T-cell (primary cell): ENCODE measurements around the gene CDKN2B-AS1. TPM values are rescaled to one million over a fixed set of nuclear protein-coding genes. Genes with fewer than 3 reads are reported as not detected.
A peak's percentile ranks its signal among the peaks of the same experiment; 100 is the strongest.

ENCODE experiments used
- ATAC-seq, 4 experiments: fragments of 200-7000 bp in 3 of 4; fragments of 150-1000 bp in 1 of 4; cut with Tn5 transposase; replicated peaks in 1 of 4; 1 replicate in 3 of 4; 2 replicates in 1 of 4; pipeline ENCODE4 v1.10.0; 2021; ENCODE audit warnings: moderate library complexity in 3 of 4, mild to moderate bottlenecking in 2 of 4, moderate number of reproducible peaks in 1 of 4
- CTCF ChIA-PET, 2 donors: fragments of 300-600 bp; sonication (Branson Sonifier 250); formaldehyde crosslinking; loops; one replicate each; lab custom pipeline; 2022; ENCODE audit warnings: antibody characterized with exemption in 2 of 2; lab: Charles Lee
- POLR2A ChIA-PET, 2 donors: fragments of 300-600 bp; sonication (Branson Sonifier 250); formaldehyde crosslinking; loops; one replicate each; lab custom pipeline; 2022; ENCODE audit warnings: antibody characterized with exemption in 2 of 2; lab: Charles Lee
- DNase-seq, 35 experiments: peaks; one replicate each; pipeline versions ENCODE4 v3.0.0 to v3.0.0-alpha.2; 2013 to 2023
- H3K27ac ChIP-seq: one replicate; pipeline ENCODE4 v1.5.1; 2013; ENCODE audit warnings: low read length
- H3K27me3 ChIP-seq, 2 experiments: replicated peaks in 1 of 2; 1 replicate in 1 of 2; 2 replicates in 1 of 2; pipeline versions ENCODE4 v1.6.1 to v1.7.0; 2013; ENCODE audit warnings: low read length in 1 of 2, mixed read lengths in 1 of 2; ENCODE audit not compliant: control insufficient read depth in 2 of 2, insufficient read depth in 2 of 2; ENCODE audit errors: extremely low read depth in 1 of 2
- H3K36me3 ChIP-seq, 2 donors: 1 replicate in 1 of 2; 2 replicates in 1 of 2; pipeline versions ENCODE4 v1.6.1 to v1.7.0; 2013; ENCODE audit warnings: low read length in 1 of 2; ENCODE audit not compliant: control insufficient read depth in 2 of 2, insufficient read depth in 1 of 2; ENCODE audit errors: extremely low read depth in 1 of 2
- H3K4me1 ChIP-seq, 2 experiments: 1 replicate in 1 of 2; 2 replicates in 1 of 2; pipeline versions ENCODE4 v1.6.1 to v1.7.0; 2013; ENCODE audit warnings: low read length in 2 of 2, mixed read lengths in 1 of 2; ENCODE audit not compliant: insufficient read depth in 2 of 2, control insufficient read depth in 1 of 2; ENCODE audit errors: extremely low read depth in 1 of 2
- H3K4me3 ChIP-seq, 2 donors: 1 replicate in 1 of 2; 2 replicates in 1 of 2; pipeline versions ENCODE4 v1.5.1 to v1.7.0; 2013; ENCODE audit warnings: mild to moderate bottlenecking in 2 of 2, low read length in 1 of 2, moderate library complexity in 1 of 2; ENCODE audit not compliant: control insufficient read depth in 1 of 2; ENCODE audit errors: extremely low read depth in 1 of 2
- H3K9me3 ChIP-seq: 2 replicates; pipeline ENCODE4 v1.7.0; 2013
- H3K27ac Mint-ChIP-seq, 2 donors: one replicate each; pipeline ENCODE4 v1.8.0; 2020 to 2021; ENCODE audit warnings: mild to moderate bottlenecking in 2 of 2, mixed read lengths in 2 of 2
- H3K27me3 Mint-ChIP-seq, 2 donors: one replicate each; pipeline ENCODE4 v1.8.0; 2021 to 2022; ENCODE audit warnings: mixed read lengths in 2 of 2
- H3K36me3 Mint-ChIP-seq: one replicate; pipeline ENCODE4 v1.8.0; 2021; ENCODE audit warnings: mixed read lengths
- H3K4me1 Mint-ChIP-seq, 3 donors: one replicate each; pipeline ENCODE4 v1.8.0; 2020 to 2022; ENCODE audit warnings: mixed read lengths in 3 of 3, mild to moderate bottlenecking in 1 of 3
- H3K4me3 Mint-ChIP-seq, 3 donors: one replicate each; pipeline ENCODE4 v1.8.0; 2020 to 2022; ENCODE audit warnings: mild to moderate bottlenecking in 3 of 3, mixed read lengths in 3 of 3, moderate library complexity in 3 of 3
- H3K9me3 Mint-ChIP-seq, 3 donors: one replicate each; pipeline ENCODE4 v1.8.0; 2020 to 2022; ENCODE audit warnings: mixed read lengths in 3 of 3
- WGBS: methylation state at CpG from one replicate; pipeline ENCODE4 v1.1.5; 2013; ENCODE audit warnings: missing lambda C conversion rate; ENCODE audit not compliant: insufficient coverage; 5-methylcytosine and 5-hydroxymethylcytosine counted together
- total RNA-seq, 35 experiments: library from RNA in 6 of 35; stranded (reverse) in 6 of 35; fragments of 120-200 nt in 1 of 35; gene quantifications; one replicate each; pipeline versions ENCODE4 v1.2.1 to v1.2.4 and lab custom pipeline; 2013 to 2026

Gene CDKN2B-AS1
- total RNA-seq, 5 donors from 2014 or later (not counting 1 experiment from before 2014, with no cell fraction given), result 1.1 to 1.5 (median 1.4) TPM

GRCh38 chr9:22064957-22065356 is 70.4 kb downstream of the CDKN2B-AS1 start:
- Histone ChIP-seq H3K4me3 (no peak overlapping the region), H3K36me3 (no peaks in the 10 kb centered on the region), H3K27ac (no peak overlapping the region), H3K27me3 (no peaks in the 10 kb centered on the region), H3K9me3 (no peaks in the 10 kb centered on the region), H3K4me1 (peaks cover 0 to 15% of the 10 kb centered on the region in 2 experiments)
- no CpG with 5 or more reads among the region's 2 CpGs for WGBS
- CTCF ChIA-PET, result interaction anchor here (1.0 to 1.1 kb wide), 2 partner anchors 27 to 29 kb away, joined by 3 to 4 read pairs; no protein-coding TSS in a partner anchor
- POLR2A ChIA-PET, result interaction anchor here in 1 of 2 donors (1.4 kb wide), 1 partner anchor 14 kb away, joined by 3 read pairs; no protein-coding TSS in a partner anchor
- H3K27ac Mint-ChIP-seq, result peak overlapping the region; percentile 52 to 90
- H3K9me3 Mint-ChIP-seq, result peaks cover 0 to 3% (median 0%) of the 10 kb centered on the region in 3 donors
- H3K27me3 Mint-ChIP-seq, result no peaks in the 10 kb centered on the region
- DNase-seq (no peak), ATAC-seq (peak; percentile 6 to 17 (median 12))
- no peaks in the 10 kb centered on the region for H3K36me3 Mint-ChIP-seq
- peaks cover 19 to 49% (median 45%) of the 10 kb centered on the region in 3 donors for H3K4me1 Mint-ChIP-seq
- peak overlapping the region in 1 of 3 donors; percentile 33 for H3K4me3 Mint-ChIP-seq

DNA sequence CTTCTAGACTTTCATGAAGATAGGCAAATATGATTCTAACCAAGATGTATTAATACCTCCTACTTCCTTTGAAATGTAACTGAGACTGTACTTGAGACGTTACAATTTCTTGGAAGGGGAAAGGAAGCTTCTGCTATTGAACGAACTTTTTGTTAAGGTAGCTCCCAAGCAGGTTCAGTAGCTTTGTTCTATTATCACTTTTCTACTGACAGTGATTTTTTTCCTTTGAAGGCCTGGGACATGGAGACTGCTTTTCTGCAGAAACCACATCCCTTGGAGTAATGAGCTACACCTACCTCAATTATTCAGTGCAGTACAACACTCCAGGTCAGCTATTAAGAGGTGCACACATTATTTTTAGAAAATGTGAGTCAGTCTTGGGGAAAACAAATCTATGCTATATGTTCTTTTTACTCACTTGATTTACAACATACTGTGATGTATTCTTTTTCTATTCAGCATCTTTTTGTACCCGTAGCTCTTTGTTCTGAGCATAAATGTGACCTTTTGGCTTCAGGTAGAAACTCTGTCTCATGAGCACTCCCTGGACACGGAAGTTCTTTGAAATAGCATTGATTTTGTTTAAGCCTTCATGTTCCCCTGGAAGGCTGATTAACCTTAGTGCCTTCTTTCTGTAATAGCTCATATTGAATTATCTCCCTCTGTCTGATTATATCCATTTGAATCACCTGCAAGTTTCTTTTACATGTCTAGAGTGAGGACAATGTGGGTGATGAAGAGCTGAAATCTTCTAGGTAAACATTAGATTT is 71.0 kb downstream of the CDKN2B-AS1 start:
- H3K27me3 Mint-ChIP-seq, result no peaks in the 10 kb centered on the region
- H3K4me3 Mint-ChIP-seq, result peak overlapping the region in 1 of 3 donors; percentile 33
- ATAC-seq, result peak; percentile 61 to 81 (median 72)
- H3K9me3 ChIP-seq, result no peaks in the 10 kb centered on the region
- H3K27me3 ChIP-seq, result no peaks in the 10 kb centered on the region
- H3K27ac ChIP-seq, result no peak overlapping the region
- H3K27ac Mint-ChIP-seq, result peak overlapping the region; percentile 52 to 90
- WGBS, result 90% methylated on average over 2 of the region's 4 CpGs
- ChIA-PET POLR2A (interaction anchor here in 1 of 2 donors (0.6 to 1.4 kb wide), 2 partner anchors 9 to 15 kb away, joined by 3 read pairs; no protein-coding TSS in a partner anchor), CTCF (interaction anchor here (0.7 to 1.1 kb wide), 3 partner anchors 11 to 29 kb away, joined by 3 to 4 read pairs (median 3); no protein-coding TSS in a partner anchor)
- peaks cover 0 to 3% (median 0%) of the 10 kb centered on the region in 3 donors for H3K9me3 Mint-ChIP-seq
- H3K36me3 Mint-ChIP-seq, result no peaks in the 10 kb centered on the region
- H3K4me1 Mint-ChIP-seq, result peaks cover 19 to 49% (median 45%) of the 10 kb centered on the region in 3 donors
- H3K4me3 ChIP-seq, result no peak overlapping the region
- no peaks in the 10 kb centered on the region for H3K36me3 ChIP-seq
- no peak for DNase-seq
- peaks cover 0 to 15% of the 10 kb centered on the region in 2 experiments for H3K4me1 ChIP-seq

DNA sequence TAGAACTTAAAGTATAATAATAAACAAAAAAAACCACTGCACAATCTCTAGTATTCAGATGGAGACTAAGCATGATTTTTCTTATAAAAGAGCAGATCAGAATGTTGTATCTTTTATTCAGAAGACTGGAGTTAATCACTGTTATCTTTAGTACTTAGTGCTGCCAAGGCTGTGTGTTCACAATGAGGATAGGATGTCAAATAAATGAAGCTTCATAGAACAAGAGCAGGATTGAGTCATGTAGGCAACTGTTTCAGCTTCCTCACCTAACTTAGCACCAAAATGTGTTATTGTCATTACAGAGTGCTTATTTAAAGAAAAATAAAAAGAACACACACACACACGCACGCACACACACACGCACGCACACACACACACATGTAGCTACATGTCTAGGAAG is 72.6 kb downstream of the CDKN2B-AS1 start:
- Histone ChIP-seq H3K36me3 (no peaks in the 10 kb centered on the region), H3K9me3 (no peaks in the 10 kb centered on the region), H3K4me1 (peaks cover 0 to 15% of the 10 kb centered on the region in 2 experiments), H3K4me3 (no peak overlapping the region), H3K27ac (no peak overlapping the region), H3K27me3 (no peaks in the 10 kb centered on the region)
- POLR2A ChIA-PET, result no interaction called here
- Mint-ChIP-seq H3K9me3 (peaks cover 0 to 3% (median 0%) of the 10 kb centered on the region in 3 donors), H3K27me3 (no peaks in the 10 kb centered on the region), H3K27ac (peak overlapping the region in 1 of 2 donors; percentile 56), H3K36me3 (no peaks in the 10 kb centered on the region), H3K4me1 (peaks cover 20 to 57% (median 50%) of the 10 kb centered on the region in 3 donors), H3K4me3 (no peak overlapping the region)
- no CpG with 5 or more reads among the region's 4 CpGs for WGBS
- no peak for ATAC-seq
- CTCF ChIA-PET, result interaction anchor here in 1 of 2 donors (0.6 to 0.7 kb wide), 2 partner anchors 11 to 249 kb away, joined by 3 to 4 read pairs; no protein-coding TSS in a partner anchor
- DNase-seq, result no peak

DNA sequence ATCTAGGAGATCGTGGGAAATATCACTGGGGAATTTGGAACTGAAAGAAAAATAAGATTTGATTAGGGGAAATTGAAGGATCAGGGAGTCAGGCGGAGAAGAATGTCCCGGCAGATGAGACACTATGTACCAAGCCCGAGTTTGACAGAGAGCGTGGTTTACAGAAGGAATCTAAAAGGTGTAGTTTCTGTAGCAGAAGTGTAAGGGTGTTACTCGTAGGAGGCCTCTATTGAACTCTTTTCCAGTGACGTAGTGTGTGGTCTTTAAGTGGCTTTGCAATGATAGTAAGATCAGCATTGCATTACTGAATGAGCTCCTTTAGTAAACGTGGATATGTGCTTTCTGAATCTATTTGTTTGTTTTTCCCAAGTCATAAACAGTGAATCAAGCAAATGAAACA is 73.8 kb downstream of the CDKN2B-AS1 start:
- Mint-ChIP-seq H3K4me3 (no peak overlapping the region), H3K27me3 (no peaks in the 10 kb centered on the region), H3K4me1 (peaks cover 29 to 63% (median 53%) of the 10 kb centered on the region in 3 donors), H3K9me3 (peaks cover 0 to 3% (median 0%) of the 10 kb centered on the region in 3 donors), H3K27ac (no peak overlapping the region), H3K36me3 (no peaks in the 10 kb centered on the region)
- H3K9me3 ChIP-seq, result no peaks in the 10 kb centered on the region
- H3K27ac ChIP-seq, result no peak overlapping the region
- no peaks in the 10 kb centered on the region for H3K27me3 ChIP-seq
- no peak overlapping the region for H3K4me3 ChIP-seq
- ATAC-seq (no peak), DNase-seq (no peak)
- H3K36me3 ChIP-seq, result no peaks in the 10 kb centered on the region
- POLR2A ChIA-PET, result interaction anchor here in 1 of 2 donors (0.6 kb wide), 1 partner anchor 10 kb away, joined by 4 read pairs; no protein-coding TSS in a partner anchor
- 83% methylated on average over 7 of the region's 8 CpGs for WGBS
- peaks cover 0 to 17% of the 10 kb centered on the region in 2 experiments for H3K4me1 ChIP-seq
- CTCF ChIA-PET, result no interaction called here

- no peak overlapping the region for H3K4me3 ChIP-seq
- peaks cover 0 to 2% of the 10 kb centered on the region in 2 experiments for H3K27me3 ChIP-seq
- H3K9me3 ChIP-seq, result no peaks in the 10 kb centered on the region
- no peaks in the 10 kb centered on the region for H3K9me3 Mint-ChIP-seq
- CTCF ChIA-PET, result interaction anchor here in 1 of 2 donors (1.2 kb wide), 1 partner anchor 35 kb away, joined by 3 read pairs; no protein-coding TSS in a partner anchor
- peak overlapping the region; percentile 54 to 70 for H3K27ac Mint-ChIP-seq
- peak overlapping the region; percentile 16 for H3K27ac ChIP-seq
- no peak for DNase-seq
- peaks cover 14 to 23% of the 10 kb centered on the region in 2 experiments for H3K4me1 ChIP-seq
- no CpG with 5 or more reads among the region's 1 CpG for WGBS
- H3K36me3 Mint-ChIP-seq, result no peaks in the 10 kb centered on the region
- POLR2A ChIA-PET, result interaction anchor here in 1 of 2 donors (0.7 kb wide), 1 partner anchor 65 kb away, joined by 3 read pairs; no protein-coding TSS in a partner anchor
- no peaks in the 10 kb centered on the region for H3K36me3 ChIP-seq
- H3K4me1 Mint-ChIP-seq, result peaks cover 32 to 57% (median 53%) of the 10 kb centered on the region in 3 donors
- H3K27me3 Mint-ChIP-seq, result peaks cover 0 to 2% of the 10 kb centered on the region in 2 donors
- peak; percentile 61 to 73 (median 72) for ATAC-seq
- peak overlapping the region in 1 of 3 donors; percentile 44 for H3K4me3 Mint-ChIP-seq
Observed at GRCh38 chr9:22073349-22073748, 78.8 kb downstream of the CDKN2B-AS1 start.

GRCh38 chr9:22078081-22078480 is 83.5 kb downstream of the CDKN2B-AS1 start:
- Mint-ChIP-seq H3K36me3 (no peaks in the 10 kb centered on the region), H3K4me1 (peaks cover 41 to 67% (median 65%) of the 10 kb centered on the region in 3 donors), H3K27me3 (peaks cover 2 to 7% of the 10 kb centered on the region in 2 donors), H3K9me3 (no peaks in the 10 kb centered on the region), H3K27ac (peak overlapping the region in 1 of 2 donors; percentile 77), H3K4me3 (peak overlapping the region in 1 of 3 donors; percentile 46)
- Histone ChIP-seq H3K4me3 (no peak overlapping the region), H3K36me3 (no peaks in the 10 kb centered on the region), H3K27ac (no peak overlapping the region), H3K4me1 (peaks cover 26 to 30% of the 10 kb centered on the region in 2 experiments), H3K27me3 (peaks cover 0 to 2% of the 10 kb centered on the region in 2 experiments), H3K9me3 (no peaks in the 10 kb centered on the region)
- CTCF ChIA-PET, result interaction anchor here in 1 of 2 donors (0.6 kb wide), 1 partner anchor 374 kb away, joined by 3 read pairs; no protein-coding TSS in a partner anchor
- POLR2A ChIA-PET, result interaction anchor here (0.6 to 0.7 kb wide), 3 partner anchors 10 to 783 kb away, joined by 3 to 4 read pairs (median 4); no protein-coding TSS in a partner anchor
- ATAC-seq (no peak), DNase-seq (no peak)
- no CpG with 5 or more reads among the region's 3 CpGs for WGBS
